Endothelial cell of umbilical vein (primary cell): Measurements from ENCODE around the gene EIF4A3.
A peak's percentile ranks its signal among the peaks of the same experiment; 100 is the strongest.

Experiments
- EZH2 ChIP-seq: IDR thresholded peaks from 2 replicates; pipeline ENCODE4 v1.6.1; 2012; ENCODE audit warnings: borderline replicate concordance, low read depth, mild to moderate bottlenecking, moderate library complexity, low read length, inconsistent platforms; ENCODE audit not compliant: severe bottlenecking
- GATA2 ChIP-seq: IDR thresholded peaks from 2 replicates; pipeline ENCODE4 v1.7.0; 2011; ENCODE audit warnings: low read depth, mild to moderate bottlenecking, moderate library complexity, mixed read lengths, low read length; ENCODE audit not compliant: insufficient read length, insufficient read depth
- MAX ChIP-seq: IDR thresholded peaks from 2 replicates; pipeline ENCODE4 v1.6.1; 2011; ENCODE audit not compliant: insufficient read depth, insufficient read length
- MYC ChIP-seq: IDR thresholded peaks from one replicate; pipeline ENCODE4 v1.6.1; 2011; ENCODE audit warnings: mild to moderate bottlenecking, low read depth, low read length
- POLR2A ChIP-seq: IDR thresholded peaks from 2 replicates; pipeline ENCODE4 v1.6.1; 2012; ENCODE audit warnings: low read depth, mild to moderate bottlenecking, control low read depth, low read length
- POLR2AphosphoS5 ChIP-seq: IDR thresholded peaks from 2 replicates; pipeline ENCODE4 v1.6.1; 2012; ENCODE audit warnings: low read depth, mild to moderate bottlenecking, control low read depth, low read length, moderate library complexity; ENCODE audit not compliant: insufficient read depth
- TF ChIP-seq, protein P1 (sequence below), 2 donors: IDR thresholded peaks; 1 replicate in 1 of 2; 2 replicates in 1 of 2; pipeline ENCODE4 v1.5.1; 2011; ENCODE audit warnings: low read length in 2 of 2, mild to moderate bottlenecking in 2 of 2, moderate library complexity in 2 of 2, control low read depth in 1 of 2, inconsistent platforms in 1 of 2, low read depth in 1 of 2; ENCODE audit not compliant: insufficient read depth in 1 of 2; ENCODE audit errors: extremely low read depth in 1 of 2

DNA sequence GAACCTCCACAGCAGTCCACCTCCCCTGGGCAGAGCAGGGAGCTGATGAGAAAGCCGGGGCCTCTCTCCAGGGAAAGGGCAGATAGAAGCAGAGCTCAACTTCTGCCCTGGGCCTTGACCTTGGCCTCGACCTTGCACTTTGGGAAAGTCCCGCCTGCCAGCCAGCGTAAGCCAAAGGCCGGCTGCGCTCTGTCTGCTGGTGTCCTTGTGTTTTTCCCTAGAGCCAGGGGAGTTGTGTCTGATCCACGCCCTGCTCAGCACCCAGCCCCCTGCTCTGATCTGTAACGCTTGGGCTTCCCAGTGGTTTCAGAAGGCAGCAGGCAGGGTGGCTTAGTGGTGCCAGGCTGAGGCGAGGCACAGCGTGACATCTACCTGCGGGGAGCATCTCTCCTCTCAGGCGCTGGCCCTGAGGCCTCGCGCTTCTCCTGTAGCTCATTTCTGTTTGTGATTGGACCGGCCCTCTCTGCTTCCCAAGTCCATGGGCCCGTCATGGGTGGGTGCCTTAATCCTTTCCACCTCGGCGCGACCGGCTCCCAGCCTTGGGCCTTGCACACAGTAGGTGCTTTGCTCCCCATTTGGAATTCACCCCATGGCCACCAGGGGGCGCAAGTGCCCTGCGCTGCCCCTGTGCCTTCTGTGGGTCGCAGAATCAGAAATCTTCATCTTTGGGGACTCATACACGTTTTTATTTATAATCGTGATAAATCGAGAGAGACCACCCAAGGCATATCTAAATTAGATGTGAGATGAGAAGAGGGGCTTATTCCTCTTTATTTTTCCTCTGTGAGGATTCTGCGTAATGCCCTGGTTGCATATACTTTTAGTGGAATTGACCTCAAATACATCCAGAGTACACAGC is 49.0 kb upstream of the EIF4A3 start:
- TF ChIP-seq, protein P1, sequence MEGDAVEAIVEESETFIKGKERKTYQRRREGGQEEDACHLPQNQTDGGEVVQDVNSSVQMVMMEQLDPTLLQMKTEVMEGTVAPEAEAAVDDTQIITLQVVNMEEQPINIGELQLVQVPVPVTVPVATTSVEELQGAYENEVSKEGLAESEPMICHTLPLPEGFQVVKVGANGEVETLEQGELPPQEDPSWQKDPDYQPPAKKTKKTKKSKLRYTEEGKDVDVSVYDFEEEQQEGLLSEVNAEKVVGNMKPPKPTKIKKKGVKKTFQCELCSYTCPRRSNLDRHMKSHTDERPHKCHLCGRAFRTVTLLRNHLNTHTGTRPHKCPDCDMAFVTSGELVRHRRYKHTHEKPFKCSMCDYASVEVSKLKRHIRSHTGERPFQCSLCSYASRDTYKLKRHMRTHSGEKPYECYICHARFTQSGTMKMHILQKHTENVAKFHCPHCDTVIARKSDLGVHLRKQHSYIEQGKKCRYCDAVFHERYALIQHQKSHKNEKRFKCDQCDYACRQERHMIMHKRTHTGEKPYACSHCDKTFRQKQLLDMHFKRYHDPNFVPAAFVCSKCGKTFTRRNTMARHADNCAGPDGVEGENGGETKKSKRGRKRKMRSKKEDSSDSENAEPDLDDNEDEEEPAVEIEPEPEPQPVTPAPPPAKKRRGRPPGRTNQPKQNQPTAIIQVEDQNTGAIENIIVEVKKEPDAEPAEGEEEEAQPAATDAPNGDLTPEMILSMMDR (IDR thresholded peaks at IDR 0.05; ENCODE audit: extremely low read depth in 1 of 2, insufficient read depth in 1 of 2, low read depth in 1 of 2, low read length in 2 of 2): peak; percentile 89 to 92
- TF ChIP-seq MYC (no peak), MAX (no peak), EZH2 (no peak), POLR2A (no peak), GATA2 (no peak), POLR2AphosphoS5 (no peak)
